Measurements from ENCODE around the gene HS1BP3.

HS1BP3 gene

GRCh38 chr2:20599001-20599600 is 51.8 kb downstream of the HS1BP3 start:
- DNase-seq (ENCODE audit: low read depth) = no peak

GRCh38 chr2:20597860-20598183 is 53.1 kb downstream of the HS1BP3 start:
- no peak for DNase-seq (ENCODE audit: low read depth)

- DNase-seq (ENCODE audit: low read depth) = no peak
These were observed 53.7 kb downstream of the HS1BP3 start for GRCh38 chr2:20596973-20597859.

- DNase-seq (ENCODE audit: low read depth) = no peak
These were observed 54.5 kb downstream of the HS1BP3 start for GRCh38 chr2:20596193-20596972.

GRCh38 chr2:20595439-20596192 is 55.3 kb downstream of the HS1BP3 start:
- no peak for DNase-seq (ENCODE audit: low read depth)

- no peak for DNase-seq (ENCODE audit: low read depth)
These were observed 55.9 kb downstream of the HS1BP3 start for GRCh38 chr2:20594957-20595356.

GRCh38 chr2:20594048-20594750 is 56.7 kb downstream of the HS1BP3 start:
- no peak for DNase-seq (ENCODE audit: low read depth)

GRCh38 chr2:20593072-20594034 is 57.5 kb downstream of the HS1BP3 start:
- no peak for DNase-seq (ENCODE audit: low read depth)

- no peak for DNase-seq (ENCODE audit: low read depth)
These were observed 58.5 kb downstream of the HS1BP3 start for GRCh38 chr2:20592106-20593071.

- no peak for DNase-seq (ENCODE audit: low read depth)
These were observed 60.0 kb downstream of the HS1BP3 start for GRCh38 chr2:20590704-20591515.

GRCh38 chr2:20589975-20590703 is 60.8 kb downstream of the HS1BP3 start:
- no peak for DNase-seq (ENCODE audit: low read depth)

- DNase-seq (ENCODE audit: low read depth) = no peak
These were observed 61.7 kb downstream of the HS1BP3 start for GRCh38 chr2:20588918-20589871.

- no peak for DNase-seq (ENCODE audit: low read depth)
These were observed 64.9 kb downstream of the HS1BP3 start for GRCh38 chr2:20585710-20586594.

- no peak for DNase-seq (ENCODE audit: low read depth)
These were observed 65.6 kb downstream of the HS1BP3 start for GRCh38 chr2:20585359-20585709.

All from activated T-cell treated with anti-CD3 and anti-CD28 coated beads for 24 hours (primary cell).